ENCODE data around the gene PEAK3. TPM values are rescaled to one million over a fixed set of nuclear protein-coding genes. Genes with fewer than 3 reads are reported as not detected.
A peak's percentile ranks its signal among the peaks of the same experiment; 100 is the strongest.

PEAK3 gene
- total RNA-seq, 2 experiments from 2014 or later, result 0.16 to 0.34 TPM

- POLR2A ChIA-PET, result no interaction called here
- peaks cover 4% of the 10 kb centered on the region for H3K36me3 Mint-ChIP-seq (ENCODE audit: low read depth)
- DNase-seq (no peak), ATAC-seq (peak; percentile 12)
- H3K27me3 Mint-ChIP-seq (ENCODE audit: low read depth), result peaks cover 25% of the 10 kb centered on the region
- peaks cover 2% of the 10 kb centered on the region for H3K4me1 Mint-ChIP-seq (ENCODE audit: low read depth)
- no peak overlapping the region for H3K4me3 Mint-ChIP-seq
- peaks cover 17% of the 10 kb centered on the region for H3K9me3 Mint-ChIP-seq (ENCODE audit: insufficient read depth)
- no peak overlapping the region for H3K27ac Mint-ChIP-seq
- CTCF ChIA-PET, result no interaction called here
These were observed 31.0 kb upstream of the PEAK3 start for GRCh38 chr19:2312820-2313501.

- Mint-ChIP-seq H3K4me3 (no peak overlapping the region), H3K27ac (no peak overlapping the region), H3K9me3 (ENCODE audit: insufficient read depth) (peaks cover 17% of the 10 kb centered on the region), H3K4me1 (ENCODE audit: low read depth) (peaks cover 2% of the 10 kb centered on the region), H3K27me3 (ENCODE audit: low read depth) (peaks cover 33% of the 10 kb centered on the region), H3K36me3 (ENCODE audit: low read depth) (peaks cover 4% of the 10 kb centered on the region)
- CTCF ChIA-PET, result no interaction called here
- POLR2A ChIA-PET, result interaction anchor here (1.2 kb wide), 1 partner anchor 14 kb away, joined by 3 read pairs; no protein-coding TSS in a partner anchor
- ATAC-seq (no peak), DNase-seq (no peak)
These were observed 29.1 kb upstream of the PEAK3 start for GRCh38 chr19:2311093-2311492.

- DNase-seq (no peak), ATAC-seq (no peak)
- Mint-ChIP-seq H3K27me3 (ENCODE audit: low read depth) (peaks cover 34% of the 10 kb centered on the region), H3K4me1 (ENCODE audit: low read depth) (peaks cover 2% of the 10 kb centered on the region), H3K4me3 (no peak overlapping the region), H3K36me3 (ENCODE audit: low read depth) (peaks cover 2% of the 10 kb centered on the region), H3K9me3 (ENCODE audit: insufficient read depth) (peaks cover 13% of the 10 kb centered on the region), H3K27ac (no peak overlapping the region)
- ChIA-PET CTCF (interaction anchor here (0.6 kb wide), 1 partner anchor 13 kb away, joined by 5 read pairs; no protein-coding TSS in a partner anchor), POLR2A (interaction anchor here (0.6 to 2.5 kb wide), 2 partner anchors 18 to 137 kb away, joined by 4 to 10 read pairs; partner anchors contain the start of gene LSM7)
These were observed 27.9 kb upstream of the PEAK3 start for GRCh38 chr19:2309734-2310362.

- ChIA-PET POLR2A (interaction anchor here (2.5 kb wide), 1 partner anchor 20 kb away, joined by 10 read pairs; the partner anchor contains the start of gene LSM7), CTCF (no interaction called here)
- Mint-ChIP-seq H3K27me3 (ENCODE audit: low read depth) (peaks cover 42% of the 10 kb centered on the region), H3K9me3 (ENCODE audit: insufficient read depth) (no peaks in the 10 kb centered on the region), H3K4me3 (no peak within 1 kb of the TSS), H3K27ac (no peak within 1 kb of the TSS), H3K36me3 (ENCODE audit: low read depth) (no peaks in the 10 kb centered on the region), H3K4me1 (ENCODE audit: low read depth) (peaks cover 2% of the 10 kb centered on the region)
- ATAC-seq, result peak; percentile 27
- no peak for DNase-seq
These were observed 26.2 kb upstream of the PEAK3 start, which contains the start of gene LINGO3 for GRCh38 chr19:2308114-2308556. LINGO3 (minus strand) TSS chr19:2308154; CDS start chr19:2291776, 16,378 bp downstream.

- ATAC-seq (no peak), DNase-seq (no peak)
- ChIA-PET POLR2A (no interaction called here), CTCF (interaction anchor here (1.6 kb wide), 1 partner anchor 85 kb away, joined by 4 read pairs; no protein-coding TSS in a partner anchor)
- Mint-ChIP-seq H3K36me3 (ENCODE audit: low read depth) (no peaks in the 10 kb centered on the region), H3K27me3 (ENCODE audit: low read depth) (peaks cover 47% of the 10 kb centered on the region), H3K4me1 (ENCODE audit: low read depth) (peaks cover 6% of the 10 kb centered on the region), H3K27ac (no peak overlapping the region), H3K9me3 (ENCODE audit: insufficient read depth) (no peaks in the 10 kb centered on the region), H3K4me3 (no peak overlapping the region)
These were observed 25.6 kb upstream of the PEAK3 start for GRCh38 chr19:2307518-2308012.

- no peak for DNase-seq
- POLR2A ChIA-PET, result no interaction called here
- Mint-ChIP-seq H3K27ac (no peak overlapping the region), H3K36me3 (ENCODE audit: low read depth) (no peaks in the 10 kb centered on the region), H3K4me1 (ENCODE audit: low read depth) (peaks cover 6% of the 10 kb centered on the region), H3K27me3 (ENCODE audit: low read depth) (peaks cover 47% of the 10 kb centered on the region), H3K9me3 (ENCODE audit: insufficient read depth) (no peaks in the 10 kb centered on the region), H3K4me3 (no peak overlapping the region)
- no peak for ATAC-seq
- CTCF ChIA-PET, result interaction anchor here (1.6 kb wide), 1 partner anchor 85 kb away, joined by 4 read pairs; no protein-coding TSS in a partner anchor
These were observed 25.0 kb upstream of the PEAK3 start for GRCh38 chr19:2306971-2307370.

GRCh38 chr19:2306281-2306806 is 24.4 kb upstream of the PEAK3 start:
- Mint-ChIP-seq H3K4me1 (ENCODE audit: low read depth) (peaks cover 6% of the 10 kb centered on the region), H3K9me3 (ENCODE audit: insufficient read depth) (no peaks in the 10 kb centered on the region), H3K27ac (no peak overlapping the region), H3K4me3 (no peak overlapping the region), H3K27me3 (ENCODE audit: low read depth) (peaks cover 48% of the 10 kb centered on the region), H3K36me3 (ENCODE audit: low read depth) (no peaks in the 10 kb centered on the region)
- ChIA-PET POLR2A (interaction anchor here (0.6 kb wide), 1 partner anchor 157 kb away, joined by 3 read pairs; no protein-coding TSS in a partner anchor), CTCF (interaction anchor here (1.6 kb wide), 1 partner anchor 86 kb away, joined by 4 read pairs; no protein-coding TSS in a partner anchor)
- no peak for DNase-seq
- no peak for ATAC-seq

GRCh38 chr19:2305452-2306280 is 23.7 kb upstream of the PEAK3 start:
- H3K9me3 Mint-ChIP-seq (ENCODE audit: insufficient read depth), result no peaks in the 10 kb centered on the region
- peaks cover 6% of the 10 kb centered on the region for H3K4me1 Mint-ChIP-seq (ENCODE audit: low read depth)
- no peak overlapping the region for H3K4me3 Mint-ChIP-seq
- H3K27me3 Mint-ChIP-seq (ENCODE audit: low read depth), result peaks cover 51% of the 10 kb centered on the region
- DNase-seq, result no peak
- POLR2A ChIA-PET, result interaction anchor here (0.6 to 1.1 kb wide), 3 partner anchors 36 to 156 kb away, joined by 3 read pairs; no protein-coding TSS in a partner anchor
- CTCF ChIA-PET, result interaction anchor here (1.6 kb wide), 1 partner anchor 86 kb away, joined by 4 read pairs; no protein-coding TSS in a partner anchor
- H3K27ac Mint-ChIP-seq, result no peak overlapping the region
- H3K36me3 Mint-ChIP-seq (ENCODE audit: low read depth), result no peaks in the 10 kb centered on the region
- ATAC-seq, result no peak

GRCh38 chr19:2303211-2303798 is 21.3 kb upstream of the PEAK3 start:
- H3K36me3 Mint-ChIP-seq (ENCODE audit: low read depth), result no peaks in the 10 kb centered on the region
- H3K27ac Mint-ChIP-seq, result no peak overlapping the region
- no peaks in the 10 kb centered on the region for H3K9me3 Mint-ChIP-seq (ENCODE audit: insufficient read depth)
- H3K27me3 Mint-ChIP-seq (ENCODE audit: low read depth), result peaks cover 40% of the 10 kb centered on the region
- CTCF ChIA-PET, result interaction anchor here (1.5 kb wide), 1 partner anchor 29 kb away, joined by 3 read pairs; no protein-coding TSS in a partner anchor
- no peak overlapping the region for H3K4me3 Mint-ChIP-seq
- DNase-seq (no peak), ATAC-seq (no peak)
- POLR2A ChIA-PET, result interaction anchor here (1.0 to 1.3 kb wide), 2 partner anchors 12 to 25 kb away, joined by 3 to 4 read pairs; partner anchors contain the start of gene LSM7
- peaks cover 4% of the 10 kb centered on the region for H3K4me1 Mint-ChIP-seq (ENCODE audit: low read depth)

- POLR2A ChIA-PET, result interaction anchor here (0.9 to 1.3 kb wide), 2 partner anchors 11 to 13 kb away, joined by 4 read pairs; no protein-coding TSS in a partner anchor
These were observed 20.6 kb upstream of the PEAK3 start for GRCh38 chr19:2302319-2303210.

More at GRCh38 chr19:2302319-2303210, 20.6 kb upstream of the PEAK3 start:
- ATAC-seq, result peak; percentile 17
- H3K36me3 Mint-ChIP-seq (ENCODE audit: low read depth), result no peaks in the 10 kb centered on the region
- no peak overlapping the region for H3K4me3 Mint-ChIP-seq
- peaks cover 4% of the 10 kb centered on the region for H3K4me1 Mint-ChIP-seq (ENCODE audit: low read depth)
- no peak overlapping the region for H3K27ac Mint-ChIP-seq
- DNase-seq, result no peak
- peaks cover 39% of the 10 kb centered on the region for H3K27me3 Mint-ChIP-seq (ENCODE audit: low read depth)
- CTCF ChIA-PET, result interaction anchor here (0.9 to 1.5 kb wide), 2 partner anchors 28 to 91 kb away, joined by 3 to 4 read pairs; no protein-coding TSS in a partner anchor
- H3K9me3 Mint-ChIP-seq (ENCODE audit: insufficient read depth), result no peaks in the 10 kb centered on the region

All from activated CD8-positive, alpha-beta T cell treated with anti-CD3 and anti-CD28 coated beads, Interleukin-2, amount 10 ng/mL, durations not matched to agents 7 days and 5 days (primary cell).